DOHH2 (cell line): ENCODE results near the gene LETM1.

ENCODE experiments used
- EZH2phosphoT487 ChIP-seq: fragments of 200-600 bp; sonication (generic); IDR thresholded peaks from 2 replicates; pipeline ENCODE4 v1.6.1; 2017; ENCODE audit warnings: borderline replicate concordance, mild to moderate bottlenecking, antibody characterized with exemption, low read length, moderate library complexity, mixed read lengths
- TF ChIP-seq, protein P1 (sequence below): fragments of 200-600 bp; sonication (generic); IDR thresholded peaks from one replicate; pipeline ENCODE4 v1.5.1; 2014; ENCODE audit warnings: antibody characterized with exemption, mild to moderate bottlenecking, low read depth, low read length; ENCODE audit not compliant: poor library complexity, severe bottlenecking

- TF ChIP-seq, protein P1, sequence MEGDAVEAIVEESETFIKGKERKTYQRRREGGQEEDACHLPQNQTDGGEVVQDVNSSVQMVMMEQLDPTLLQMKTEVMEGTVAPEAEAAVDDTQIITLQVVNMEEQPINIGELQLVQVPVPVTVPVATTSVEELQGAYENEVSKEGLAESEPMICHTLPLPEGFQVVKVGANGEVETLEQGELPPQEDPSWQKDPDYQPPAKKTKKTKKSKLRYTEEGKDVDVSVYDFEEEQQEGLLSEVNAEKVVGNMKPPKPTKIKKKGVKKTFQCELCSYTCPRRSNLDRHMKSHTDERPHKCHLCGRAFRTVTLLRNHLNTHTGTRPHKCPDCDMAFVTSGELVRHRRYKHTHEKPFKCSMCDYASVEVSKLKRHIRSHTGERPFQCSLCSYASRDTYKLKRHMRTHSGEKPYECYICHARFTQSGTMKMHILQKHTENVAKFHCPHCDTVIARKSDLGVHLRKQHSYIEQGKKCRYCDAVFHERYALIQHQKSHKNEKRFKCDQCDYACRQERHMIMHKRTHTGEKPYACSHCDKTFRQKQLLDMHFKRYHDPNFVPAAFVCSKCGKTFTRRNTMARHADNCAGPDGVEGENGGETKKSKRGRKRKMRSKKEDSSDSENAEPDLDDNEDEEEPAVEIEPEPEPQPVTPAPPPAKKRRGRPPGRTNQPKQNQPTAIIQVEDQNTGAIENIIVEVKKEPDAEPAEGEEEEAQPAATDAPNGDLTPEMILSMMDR: no peak
- no peak for TF ChIP-seq EZH2phosphoT487
Observed at GRCh38 chr4:1857931-1858330, 2.0 kb upstream of the LETM1 start.
